GM21529 (cell line): ENCODE measurements around the gene BTG2.

ENCODE experiments used
- ATAC-seq: cut with Tn5 transposase; IDR thresholded peaks from one replicate; pipeline ENCODE4 v1.9.1; 2021; ENCODE audit not compliant: unreplicated experiment

Gene BTG2

DNA sequence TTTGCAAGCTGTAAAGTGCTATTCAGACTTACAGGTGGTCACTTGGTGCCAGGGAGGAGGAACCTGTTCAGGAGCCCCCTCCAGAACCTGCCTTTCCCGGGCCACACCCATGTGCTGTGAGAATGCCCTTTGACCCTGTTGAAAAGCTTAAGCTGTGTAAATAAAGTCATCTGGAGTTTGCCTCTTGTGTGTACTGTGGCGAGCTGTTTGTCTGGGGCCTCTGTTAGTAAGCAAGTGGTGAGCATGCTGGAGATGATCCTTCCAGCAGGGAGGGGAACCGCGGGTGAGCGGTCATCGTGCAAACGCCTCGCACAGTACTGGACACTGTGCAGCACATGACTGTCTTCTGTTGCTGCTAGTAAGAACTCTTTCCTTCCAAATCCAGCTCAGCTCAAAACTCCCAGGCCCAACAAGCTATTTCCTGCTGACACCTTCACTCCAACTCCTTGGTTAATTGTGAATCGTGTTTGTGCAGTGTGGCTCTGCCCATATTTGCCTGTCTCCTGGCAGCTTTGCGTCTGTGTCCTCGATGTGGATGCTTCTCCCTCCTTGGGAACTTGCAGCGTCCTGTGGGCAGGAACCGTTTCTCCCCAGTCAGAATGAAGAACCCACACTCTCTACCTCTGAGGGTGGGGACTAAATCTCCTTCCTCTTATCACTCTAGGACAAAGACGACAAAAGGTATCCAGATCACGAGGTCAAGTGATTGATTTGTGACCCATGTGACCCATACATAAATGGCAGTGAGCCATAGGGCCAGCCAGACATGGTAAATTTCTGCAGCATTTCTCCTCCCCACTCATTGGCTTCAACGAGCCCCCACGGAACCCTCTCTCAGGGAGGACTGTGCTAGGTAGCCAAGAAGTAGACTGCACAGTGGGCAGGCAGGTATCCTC is 13.9 kb upstream of the BTG2 start:
- ATAC-seq: no peak

DNA sequence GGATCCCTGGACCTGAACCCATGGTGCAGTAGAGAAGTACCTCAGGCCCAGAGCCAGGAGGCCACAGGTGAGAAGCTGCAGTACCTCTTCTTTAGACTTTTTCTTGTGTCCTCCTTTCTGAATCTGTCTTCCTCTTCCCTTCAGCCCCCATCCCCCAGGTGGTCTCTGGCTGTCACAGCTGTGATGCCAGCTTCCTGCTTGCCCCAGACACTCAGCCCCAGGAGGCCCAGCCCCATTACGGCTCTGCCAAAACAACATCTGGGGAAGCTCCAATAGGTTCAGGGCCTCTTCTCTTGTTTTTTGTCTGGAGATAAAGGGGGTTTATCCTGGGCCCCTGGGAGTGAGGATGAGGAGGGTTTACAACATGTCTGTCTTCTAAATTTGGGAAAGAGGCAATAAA is 9.5 kb upstream of the BTG2 start:
- ATAC-seq: no peak

DNA sequence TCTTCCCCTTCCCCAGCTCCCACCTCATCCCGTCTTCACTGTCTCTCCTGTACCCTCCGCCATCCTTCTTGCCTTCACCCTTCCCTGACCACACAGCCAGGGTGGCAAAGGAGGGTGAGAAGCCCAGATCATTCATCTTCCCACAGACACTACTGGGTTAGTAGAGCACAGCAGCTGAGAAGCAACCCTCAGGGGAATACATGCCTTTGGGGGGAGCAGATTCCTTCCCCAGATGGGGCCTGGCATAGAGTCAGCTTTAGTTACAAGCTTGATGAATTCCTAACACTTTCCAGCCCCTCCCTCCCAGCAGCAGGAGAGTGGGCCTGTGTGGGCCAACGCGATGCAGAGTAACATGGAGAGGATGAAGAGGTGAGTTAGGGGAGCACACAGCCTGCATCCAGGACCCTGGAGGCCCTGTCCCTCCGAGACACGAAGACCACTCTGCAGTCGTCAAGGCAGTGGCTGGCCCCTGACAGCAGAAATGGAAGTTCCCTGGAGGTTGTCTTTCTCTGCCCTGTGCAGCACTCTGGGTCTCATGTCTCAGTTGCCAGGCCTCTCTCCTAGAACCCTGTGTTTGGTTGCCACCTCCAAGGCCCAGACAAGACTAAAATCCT is 8.8 kb upstream of the BTG2 start:
- ATAC-seq: no peak

DNA sequence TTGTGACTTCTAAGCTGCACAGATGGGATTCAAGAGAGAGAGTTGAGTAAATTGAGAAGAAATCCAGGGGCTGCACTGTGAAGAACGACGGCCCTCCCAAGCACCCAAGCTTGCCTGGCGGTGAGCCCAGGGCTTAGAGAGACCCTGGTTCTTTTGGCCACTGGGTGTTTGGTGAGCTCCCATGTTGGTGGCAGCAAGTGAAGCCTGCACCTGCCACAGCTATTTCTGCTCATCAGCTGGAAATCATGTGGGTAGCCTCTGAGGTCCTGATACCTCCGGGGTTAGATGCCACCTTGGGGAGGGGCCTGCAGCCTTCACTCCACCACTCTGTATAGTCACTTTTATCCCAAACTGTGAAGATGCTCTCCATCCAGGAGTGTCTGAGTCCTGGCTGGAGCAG is 6.2 kb upstream of the BTG2 start:
- peak; percentile 58 for ATAC-seq

DNA sequence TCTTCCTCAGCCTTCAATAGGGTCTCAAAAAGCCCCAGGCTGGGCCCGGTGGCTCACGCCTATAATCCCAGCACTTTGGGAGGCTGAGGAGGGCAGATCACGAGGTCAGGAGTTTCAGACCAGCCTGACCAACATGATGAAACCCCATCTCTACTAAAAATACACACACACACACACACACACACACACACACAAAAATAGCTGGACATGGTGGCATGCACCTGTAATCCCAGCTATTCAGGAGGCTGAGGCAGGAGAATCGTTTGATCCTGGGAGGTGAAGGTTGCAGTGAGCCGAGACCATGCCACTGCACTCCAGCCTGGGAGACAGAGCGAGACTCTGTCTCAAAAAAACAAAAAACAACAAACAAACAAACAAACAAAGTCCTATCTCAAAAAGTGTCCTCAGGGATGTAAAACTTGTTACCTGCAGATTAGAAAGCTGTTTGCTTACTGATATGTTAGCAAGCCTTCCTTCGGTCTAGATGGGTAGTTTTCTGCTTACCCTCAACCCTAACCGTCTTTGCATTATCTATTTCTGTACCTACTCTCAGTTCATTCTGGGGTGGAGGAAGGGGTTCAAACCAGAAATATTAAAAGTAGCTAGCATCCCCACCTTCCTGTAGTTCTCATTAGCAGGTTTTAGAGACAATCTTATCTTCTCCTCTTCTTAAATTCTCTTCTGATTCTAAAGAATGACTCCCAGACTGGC is 5.4 kb upstream of the BTG2 start:
- ATAC-seq: peak; percentile 38

DNA sequence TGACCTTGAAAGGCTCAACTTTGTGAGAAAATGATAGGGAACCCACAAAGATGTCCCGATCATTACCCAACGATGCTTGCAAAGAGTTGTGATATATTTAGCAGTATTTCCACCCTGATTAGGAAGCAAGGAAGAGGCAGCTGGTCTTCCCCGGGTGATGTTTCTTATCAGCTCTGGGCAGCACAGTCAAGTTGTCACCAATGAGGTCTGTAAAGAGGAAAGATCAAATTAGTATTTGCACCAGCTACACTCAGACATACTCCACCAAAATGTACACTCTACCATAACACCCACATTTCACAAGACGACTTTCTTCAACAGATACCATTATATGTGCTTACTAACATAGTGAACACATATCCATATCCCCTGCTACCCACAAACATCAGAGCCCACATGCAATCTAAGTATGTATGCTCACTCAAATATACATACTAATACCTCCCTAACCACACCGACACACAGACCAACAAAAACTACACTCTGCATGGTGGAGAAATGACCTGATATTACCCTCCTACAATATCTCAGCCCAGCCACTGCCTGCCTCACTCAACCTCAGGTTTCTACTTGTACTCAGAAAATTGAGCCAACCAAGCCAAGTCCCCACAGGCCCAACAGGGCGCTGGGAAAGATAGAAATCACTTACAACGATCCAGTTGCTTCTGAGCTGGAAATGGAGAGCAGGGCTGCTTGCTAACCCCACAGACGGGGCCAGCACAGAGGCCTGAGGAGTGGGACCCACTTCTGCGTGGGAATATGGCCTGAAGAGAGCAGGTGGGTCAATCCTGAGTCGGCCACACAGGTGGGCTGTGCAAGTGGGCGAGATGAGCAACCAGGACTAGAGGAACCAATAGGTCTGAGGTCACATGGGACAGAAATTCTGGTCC is 4.6 kb upstream of the BTG2 start:
- ATAC-seq: peak; percentile 3

DNA sequence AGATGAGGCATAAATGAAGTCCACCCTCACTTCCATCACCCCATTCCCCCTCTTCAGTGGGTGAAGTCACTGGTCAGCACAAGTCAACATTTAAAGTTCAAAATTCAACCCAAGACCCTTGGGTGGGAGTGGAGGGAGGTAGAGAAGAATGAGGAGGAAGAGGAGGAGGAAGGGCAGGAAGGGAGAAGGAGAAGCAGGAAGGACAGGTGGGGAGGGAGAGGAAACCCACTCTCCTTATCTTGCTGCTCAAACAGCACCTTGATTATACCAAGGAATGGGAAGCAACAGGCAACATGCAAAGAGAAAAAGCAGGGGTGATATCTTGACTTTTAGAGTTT is 4.0 kb upstream of the BTG2 start:
- no peak for ATAC-seq

DNA sequence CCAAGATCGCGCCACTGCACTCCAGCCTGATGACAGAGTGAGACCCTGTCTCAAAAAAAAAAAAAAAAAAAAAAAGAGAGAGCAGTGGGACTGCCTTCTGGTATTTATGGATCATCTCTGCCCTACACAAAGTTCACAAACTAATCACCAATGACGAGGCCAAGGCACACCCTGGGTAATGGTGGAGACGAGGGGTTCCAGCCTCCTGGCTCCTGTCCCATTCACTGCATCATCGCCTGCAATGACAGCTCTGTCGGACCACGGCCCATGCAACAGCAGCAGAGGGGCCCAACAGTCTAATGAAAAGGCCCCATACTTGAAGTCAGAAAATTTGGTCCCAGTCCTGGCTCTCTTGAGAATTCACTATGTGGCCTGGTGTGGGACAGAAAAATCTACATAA is 2.9 kb upstream of the BTG2 start:
- ATAC-seq: no peak

DNA sequence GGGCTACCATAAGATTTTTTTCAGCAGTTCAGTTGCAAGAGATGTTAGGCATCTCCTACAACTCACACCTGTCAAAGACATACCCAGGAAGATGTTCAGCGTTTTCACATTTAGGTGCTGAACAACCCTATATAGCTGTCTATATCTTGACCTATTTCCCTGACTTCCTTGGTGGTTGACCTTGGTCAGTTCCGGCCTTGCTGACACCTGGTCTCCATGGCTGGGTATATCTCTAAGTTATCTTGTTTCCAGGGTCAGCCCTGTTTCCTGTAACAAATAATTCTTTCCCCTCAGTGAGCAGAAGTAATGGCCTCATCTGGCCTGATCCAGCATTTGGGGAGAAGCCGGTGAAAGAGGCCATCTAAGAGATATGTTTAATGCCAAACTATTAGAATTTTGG is 2.4 kb upstream of the BTG2 start:
- ATAC-seq: no peak

DNA sequence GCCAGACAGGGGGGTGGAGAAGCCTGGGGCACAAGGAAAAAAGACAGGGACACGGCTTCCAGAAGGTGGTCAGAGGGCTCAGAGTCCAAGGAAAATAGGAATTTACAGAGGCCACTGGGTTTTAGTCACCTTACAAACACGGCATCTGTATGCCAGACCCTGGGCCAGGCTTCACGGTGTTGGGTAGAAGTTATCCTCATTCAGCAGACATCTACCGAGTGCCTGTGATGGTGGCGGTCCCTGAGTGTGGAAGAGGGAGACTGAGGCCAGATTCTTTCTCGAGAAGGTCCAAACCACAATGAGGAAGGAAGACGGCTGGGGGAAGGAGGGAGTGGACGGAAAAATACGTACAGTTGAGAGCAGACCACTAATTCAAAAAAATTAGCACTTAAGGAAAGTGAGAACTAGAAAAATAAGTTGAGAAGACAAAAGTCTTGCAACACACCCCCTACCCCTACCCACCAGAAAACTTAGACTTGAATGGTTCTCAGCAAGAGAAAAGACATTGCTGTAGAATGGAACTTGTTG is 864 bp upstream of the BTG2 start:
- ATAC-seq: no peak

DNA sequence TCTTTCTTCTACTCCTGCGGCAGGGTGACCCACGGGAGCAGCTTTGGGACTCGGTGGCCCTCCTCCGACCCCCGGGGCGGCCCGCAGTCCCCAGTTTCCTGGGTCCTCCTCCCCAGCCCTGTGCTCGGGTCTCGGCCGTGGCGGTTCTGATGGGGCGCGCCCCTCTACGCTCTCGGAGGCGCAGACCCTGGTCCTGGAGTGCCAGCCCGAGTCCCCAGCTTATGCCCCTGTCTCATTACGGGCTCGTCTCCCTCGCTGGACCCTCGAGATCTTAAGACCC is 430 bp downstream of the BTG2 start:
- ATAC-seq: peak; percentile 3

DNA sequence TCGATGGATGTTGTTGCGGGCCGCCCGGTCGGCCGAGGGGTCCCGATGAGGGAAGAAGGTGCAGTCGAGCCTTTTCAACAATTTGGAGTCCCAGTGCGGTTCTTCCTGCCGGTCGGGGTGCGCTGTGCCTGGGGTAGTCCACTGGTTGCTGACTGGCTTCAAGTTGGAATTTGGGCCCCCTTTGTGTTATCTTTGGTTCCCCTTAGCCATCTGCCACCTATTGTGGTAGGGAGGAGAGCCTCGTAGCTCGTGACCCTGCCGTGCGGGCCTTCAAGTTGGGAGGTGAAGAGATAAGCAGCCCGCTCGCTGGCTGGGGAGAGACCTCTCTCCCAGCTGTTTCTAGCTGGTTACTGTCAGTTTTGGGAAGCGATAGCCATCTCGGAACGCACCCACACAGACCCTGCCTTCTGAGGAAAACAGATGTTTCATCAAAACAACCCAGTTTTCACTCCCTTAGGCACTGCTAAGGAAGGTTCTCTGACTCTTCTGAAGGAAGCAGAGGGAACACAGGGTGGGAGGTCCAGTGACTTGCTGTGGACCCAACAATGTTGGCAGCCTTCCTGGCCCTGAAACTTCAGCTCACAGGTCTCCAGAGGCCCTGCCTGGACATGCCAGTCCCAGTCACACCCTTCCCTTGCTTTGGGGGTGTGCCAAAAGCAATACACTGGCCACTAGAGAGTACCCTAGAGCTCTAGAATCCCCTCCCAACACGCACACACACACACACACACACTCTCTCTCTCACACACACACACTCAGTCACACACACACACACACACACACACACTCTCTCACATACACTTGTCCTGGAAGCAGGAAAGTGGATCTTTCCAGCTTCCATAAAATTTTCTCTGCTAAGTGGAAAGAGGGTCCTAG is 1.0 kb downstream of the BTG2 start:
- no peak for ATAC-seq

DNA sequence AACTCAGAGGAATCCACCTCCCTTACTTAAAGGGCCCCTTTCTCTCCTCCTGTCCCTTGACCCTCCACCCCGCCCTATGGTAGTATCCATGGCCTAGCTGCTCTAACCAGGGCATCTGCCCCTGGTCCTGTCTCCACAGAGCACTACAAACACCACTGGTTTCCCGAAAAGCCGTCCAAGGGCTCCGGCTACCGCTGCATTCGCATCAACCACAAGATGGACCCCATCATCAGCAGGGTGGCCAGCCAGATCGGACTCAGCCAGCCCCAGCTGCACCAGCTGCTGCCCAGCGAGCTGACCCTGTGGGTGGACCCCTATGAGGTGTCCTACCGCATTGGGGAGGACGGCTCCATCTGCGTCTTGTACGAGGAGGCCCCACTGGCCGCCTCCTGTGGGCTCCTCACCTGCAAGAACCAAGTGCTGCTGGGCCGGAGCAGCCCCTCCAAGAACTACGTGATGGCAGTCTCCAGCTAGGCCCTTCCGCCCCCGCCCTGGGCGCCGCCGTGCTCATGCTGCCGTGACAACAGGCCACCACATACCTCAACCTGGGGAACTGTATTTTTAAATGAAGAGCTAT is 1.7 kb downstream of the BTG2 start:
- ATAC-seq: no peak

DNA sequence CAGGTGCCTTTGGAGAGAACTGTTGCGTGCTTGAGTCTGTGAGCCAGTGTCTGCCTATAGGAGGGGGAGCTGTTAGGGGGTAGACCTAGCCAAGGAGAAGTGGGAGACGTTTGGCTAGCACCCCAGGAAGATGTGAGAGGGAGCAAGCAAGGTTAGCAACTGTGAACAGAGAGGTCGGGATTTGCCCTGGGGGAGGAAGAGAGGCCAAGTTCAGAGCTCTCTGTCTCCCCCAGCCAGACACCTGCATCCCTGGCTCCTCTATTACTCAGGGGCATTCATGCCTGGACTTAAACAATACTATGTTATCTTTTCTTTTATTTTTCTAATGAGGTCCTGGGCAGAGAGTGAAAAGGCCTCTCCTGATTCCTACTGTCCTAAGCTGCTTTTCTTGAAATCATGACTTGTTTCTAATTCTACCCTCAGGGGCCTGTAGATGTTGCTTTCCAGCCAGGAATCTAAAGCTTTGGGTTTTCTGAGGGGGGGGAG is 2.4 kb downstream of the BTG2 start:
- no peak for ATAC-seq

DNA sequence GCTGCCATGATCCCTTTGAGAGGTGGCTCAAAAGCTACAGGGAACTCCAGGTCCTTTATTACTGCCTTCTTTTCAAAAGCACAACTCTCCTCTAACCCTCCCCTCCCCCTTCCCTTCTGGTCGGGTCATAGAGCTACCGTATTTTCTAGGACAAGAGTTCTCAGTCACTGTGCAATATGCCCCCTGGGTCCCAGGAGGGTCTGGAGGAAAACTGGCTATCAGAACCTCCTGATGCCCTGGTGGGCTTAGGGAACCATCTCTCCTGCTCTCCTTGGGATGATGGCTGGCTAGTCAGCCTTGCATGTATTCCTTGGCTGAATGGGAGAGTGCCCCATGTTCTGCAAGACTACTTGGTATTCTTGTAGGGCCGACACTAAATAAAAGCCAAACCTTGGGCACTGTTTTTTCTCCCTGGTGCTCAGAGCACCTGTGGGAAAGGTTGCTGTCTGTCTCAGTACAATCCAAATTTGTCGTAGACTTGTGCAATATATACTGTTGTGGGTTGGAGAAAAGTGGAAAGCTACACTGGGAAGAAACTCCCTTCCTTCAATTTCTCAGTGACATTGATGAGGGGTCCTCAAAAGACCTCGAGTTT is 3.1 kb downstream of the BTG2 start:
- no peak for ATAC-seq

DNA sequence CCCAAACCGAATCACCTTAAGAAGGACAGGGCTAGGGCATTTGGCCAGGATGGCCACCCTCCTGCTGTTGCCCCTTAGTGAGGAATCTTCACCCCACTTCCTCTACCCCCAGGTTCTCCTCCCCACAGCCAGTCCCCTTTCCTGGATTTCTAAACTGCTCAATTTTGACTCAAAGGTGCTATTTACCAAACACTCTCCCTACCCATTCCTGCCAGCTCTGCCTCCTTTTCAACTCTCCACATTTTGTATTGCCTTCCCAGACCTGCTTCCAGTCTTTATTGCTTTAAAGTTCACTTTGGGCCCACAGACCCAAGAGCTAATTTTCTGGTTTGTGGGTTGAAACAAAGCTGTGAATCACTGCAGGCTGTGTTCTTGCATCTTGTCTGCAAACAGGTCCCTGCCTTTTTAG is 3.6 kb downstream of the BTG2 start:
- no peak for ATAC-seq

DNA sequence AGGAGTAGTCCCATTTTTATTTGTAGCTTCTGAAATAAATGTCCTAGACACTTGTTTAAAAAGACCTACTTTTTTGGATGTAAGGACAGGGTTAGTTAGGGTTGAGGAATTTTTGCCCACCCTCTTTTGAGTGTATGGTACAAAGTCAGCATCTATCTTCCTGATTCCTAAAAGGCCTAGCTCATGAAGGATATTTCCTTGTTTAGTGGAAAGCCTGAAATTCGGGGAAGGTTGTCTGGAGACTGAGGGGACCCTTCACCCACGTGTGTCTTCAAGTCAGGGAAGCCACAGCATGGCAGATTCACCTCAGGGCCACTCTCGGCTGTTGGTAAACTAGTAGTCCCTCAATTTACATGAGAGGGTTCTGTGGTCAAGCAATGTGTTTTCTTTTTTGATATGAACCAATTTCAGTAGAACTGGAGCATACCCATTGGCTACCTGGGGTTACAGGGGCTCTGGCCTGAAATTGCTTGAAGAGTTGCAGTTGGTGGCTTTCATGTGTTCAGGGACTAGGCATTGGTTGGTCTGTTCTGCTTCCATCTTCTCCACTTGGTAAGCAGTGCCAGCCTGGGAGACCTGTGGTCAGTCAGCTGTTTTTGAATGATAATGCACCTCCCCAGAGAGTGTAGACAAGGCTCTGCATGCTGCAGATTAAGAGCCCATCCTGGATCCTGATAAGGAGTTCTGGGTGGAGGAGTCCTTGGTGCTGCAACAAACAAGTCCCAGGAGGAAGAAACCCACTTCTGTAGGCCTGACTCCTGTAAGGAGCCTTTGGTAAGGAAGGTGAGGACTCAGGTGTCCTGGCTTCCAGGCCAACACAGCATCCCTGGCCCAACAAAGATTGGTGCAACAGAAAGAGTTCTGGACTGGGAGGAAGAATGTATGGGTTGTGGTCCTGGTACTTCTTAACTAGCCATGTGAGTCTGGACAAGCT is 6.3 kb downstream of the BTG2 start:
- no peak for ATAC-seq
